Calu3 (cell line): ENCODE data around the gene TENM4. TPM values are rescaled to one million over a fixed set of nuclear protein-coding genes. Genes with fewer than 3 reads are reported as not detected.

Experiments used
- BruUV-seq: library from RNA; stranded (reverse); fragments of 400-500 nt; replicated peaks from 2 replicates; lab custom pipeline; 2021; lab: Mats Ljungman, UMichigan
- CTCF ChIA-PET: fragments of 300-600 bp; sonication (Branson Sonifier 250); formaldehyde crosslinking; loops from one replicate; lab custom pipeline; 2022; ENCODE audit warnings: antibody characterized with exemption; lab: Charles Lee
- DNase-seq: peaks from one replicate; pipeline ENCODE4 v3.0.0; 2022
- H3K27ac Mint-ChIP-seq: one replicate; pipeline ENCODE4 v1.8.0; 2022; ENCODE audit warnings: mixed read lengths; ENCODE audit not compliant: unreplicated experiment
- H3K27me3 Mint-ChIP-seq: one replicate; pipeline ENCODE4 v1.8.0; 2022; ENCODE audit warnings: mixed read lengths; ENCODE audit not compliant: unreplicated experiment
- H3K36me3 Mint-ChIP-seq: one replicate; pipeline ENCODE4 v1.8.0; 2022; ENCODE audit warnings: mild to moderate bottlenecking, moderate library complexity, mixed read lengths; ENCODE audit not compliant: insufficient read depth, unreplicated experiment
- H3K4me1 Mint-ChIP-seq: one replicate; pipeline ENCODE4 v1.8.0; 2022; ENCODE audit warnings: mild to moderate bottlenecking, low read depth, mixed read lengths; ENCODE audit not compliant: unreplicated experiment
- H3K4me3 Mint-ChIP-seq: one replicate; pipeline ENCODE4 v1.8.0; 2022; ENCODE audit warnings: mild to moderate bottlenecking, low read depth, moderate library complexity, mixed read lengths; ENCODE audit not compliant: unreplicated experiment
- H3K9me3 Mint-ChIP-seq: one replicate; pipeline ENCODE4 v1.8.0; 2022; ENCODE audit warnings: low read depth, mixed read lengths; ENCODE audit not compliant: unreplicated experiment
- CTCF ChIP-seq: fragments of 200-600 bp; IDR thresholded peaks from one replicate; pipeline ENCODE4 v1.8.0; 2022; ENCODE audit warnings: antibody characterized with exemption; ENCODE audit not compliant: unreplicated experiment
- intact Hi-C: fragments of 100-400 bp; cut with micrococcal nuclease; formaldehyde crosslinking; loops from one replicate; pipeline ENCODE4 v1.10.0; 2022; ENCODE audit not compliant: unreplicated experiment
- total RNA-seq: library from RNA; stranded (reverse); gene quantifications from 2 replicates; pipeline ENCODE4 v1.2.3, GENCODE V29; 2022

TENM4 gene
- total RNA-seq, 1 experiment from 2014 or later = not detected

DNA sequence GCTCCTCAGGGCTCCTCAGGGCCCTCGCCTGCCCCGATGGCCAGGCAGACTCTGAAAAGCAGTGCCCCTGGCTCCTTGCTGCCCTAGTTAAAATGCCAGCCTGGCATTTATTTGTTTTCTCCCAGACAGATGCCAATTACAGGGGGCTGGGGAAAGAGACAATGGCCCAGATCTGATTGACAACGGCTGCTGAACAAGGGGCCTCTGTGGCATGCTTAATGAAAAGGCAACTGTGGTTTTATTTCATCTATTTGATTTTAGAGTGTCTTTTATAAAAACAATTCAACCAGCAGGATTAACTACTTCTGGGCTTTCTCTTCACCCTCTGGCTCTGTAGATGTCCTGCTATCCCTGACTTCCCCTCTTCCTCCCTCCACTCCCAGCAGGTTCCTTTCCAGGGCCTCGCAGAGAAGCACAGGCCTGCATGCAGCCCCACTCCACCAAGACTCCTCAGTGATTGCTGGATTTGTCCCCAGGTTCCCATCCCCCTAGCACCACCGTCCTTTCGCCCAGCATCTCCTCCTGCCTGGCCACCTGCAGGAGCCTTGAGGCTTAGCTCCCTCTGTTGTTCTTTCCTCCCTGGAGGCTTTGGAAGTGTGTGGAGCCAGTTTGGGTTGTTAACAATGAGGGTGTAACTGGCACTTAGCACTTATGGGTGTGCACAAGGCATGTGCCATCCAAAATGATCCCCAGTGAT is 171.1 kb downstream of the TENM4 start:
- TF ChIP-seq CTCF = no peak
- intact Hi-C loops = no loop called here
- no peak overlapping the region for H3K27ac Mint-ChIP-seq

GRCh38 chr11:79266396-79266795 is 174.4 kb downstream of the TENM4 start:
- no peak for TF ChIP-seq CTCF
- BruUV-seq = no TSS peak
- intact Hi-C loops = no loop called here
- H3K4me1 Mint-ChIP-seq = no peaks in the 10 kb centered on the region
- no peaks in the 10 kb centered on the region for H3K36me3 Mint-ChIP-seq
- CTCF ChIA-PET = no interaction called here
- peaks cover 8% of the 10 kb centered on the region for H3K27me3 Mint-ChIP-seq
- H3K4me3 Mint-ChIP-seq = no peak overlapping the region
- H3K27ac Mint-ChIP-seq = no peak overlapping the region
- peaks cover 2% of the 10 kb centered on the region for H3K9me3 Mint-ChIP-seq
- DNase-seq = no peak

More for the DNA sequence above, 171.1 kb downstream of the TENM4 start:
- Mint-ChIP-seq H3K4me3 (no peak overlapping the region), H3K27me3 (peaks cover 8% of the 10 kb centered on the region), H3K36me3 (no peaks in the 10 kb centered on the region), H3K4me1 (no peaks in the 10 kb centered on the region), H3K9me3 (peaks cover 2% of the 10 kb centered on the region)
- BruUV-seq = no TSS peak
- CTCF ChIA-PET = no interaction called here
- DNase-seq = no peak

DNA sequence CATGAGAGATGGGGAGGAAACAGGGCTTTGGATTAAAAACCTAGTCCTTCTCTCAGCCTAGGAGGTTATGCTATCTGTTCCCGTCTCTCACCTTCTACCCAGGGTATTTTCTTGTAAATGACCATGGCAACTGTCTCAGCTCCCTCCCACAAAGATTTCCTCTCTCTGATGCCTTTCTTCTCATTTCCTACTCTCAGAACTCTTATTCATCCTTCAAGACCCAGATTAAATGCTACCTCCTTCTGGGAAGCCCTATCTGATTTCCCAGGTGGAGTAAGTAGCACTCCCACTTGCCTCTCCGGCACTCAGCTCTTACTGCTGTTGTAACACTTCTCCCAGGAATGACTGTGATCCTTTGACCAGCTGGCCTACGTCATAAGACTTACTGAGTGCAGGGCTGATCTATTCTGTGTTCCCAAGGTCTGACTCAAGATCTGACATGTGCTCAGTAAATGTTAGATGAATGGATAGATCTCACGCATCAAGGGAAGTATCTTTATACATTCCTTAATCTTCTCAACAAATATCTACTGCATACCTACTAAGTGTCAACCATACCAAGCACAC is 175.0 kb downstream of the TENM4 start:
- no peak overlapping the region for H3K4me3 Mint-ChIP-seq
- no peak overlapping the region for H3K27ac Mint-ChIP-seq
- H3K9me3 Mint-ChIP-seq = peaks cover 2% of the 10 kb centered on the region
- CTCF ChIA-PET = no interaction called here
- intact Hi-C loops = no loop called here
- no peaks in the 10 kb centered on the region for H3K36me3 Mint-ChIP-seq
- no peak for TF ChIP-seq CTCF
- no peaks in the 10 kb centered on the region for H3K4me1 Mint-ChIP-seq
- no TSS peak for BruUV-seq
- DNase-seq = no peak
- H3K27me3 Mint-ChIP-seq = peaks cover 8% of the 10 kb centered on the region

GRCh38 chr11:79264284-79264683 is 176.5 kb downstream of the TENM4 start:
- H3K9me3 Mint-ChIP-seq = no peaks in the 10 kb centered on the region
- H3K27ac Mint-ChIP-seq = no peak overlapping the region
- no peaks in the 10 kb centered on the region for H3K36me3 Mint-ChIP-seq
- no peak for TF ChIP-seq CTCF
- no peak overlapping the region for H3K4me3 Mint-ChIP-seq
- DNase-seq = no peak
- intact Hi-C loops = no loop called here
- no TSS peak for BruUV-seq
- no peaks in the 10 kb centered on the region for H3K27me3 Mint-ChIP-seq
- no peaks in the 10 kb centered on the region for H3K4me1 Mint-ChIP-seq
- CTCF ChIA-PET = no interaction called here
